Activated naive CD8-positive, alpha-beta T cell treated with anti-CD3 and anti-CD28 coated beads, Interleukin-2, amount 50 U/mL, for 24 hours (primary cell): Measurements from ENCODE around the gene D2HGDH.

ENCODE experiments used
- ATAC-seq: fragments of 150-1000 bp; cut with Tn5 transposase; one replicate; pipeline ENCODE4 v1.10.0; 2021
- DNase-seq: peaks from one replicate; pipeline ENCODE4 v3.0.0; 2021
- H3K27ac Mint-ChIP-seq: one replicate; pipeline ENCODE4 v1.8.0; 2021; ENCODE audit warnings: mild to moderate bottlenecking, mixed read lengths
- H3K27me3 Mint-ChIP-seq: one replicate; pipeline ENCODE4 v1.8.0; 2021; ENCODE audit warnings: mixed read lengths
- H3K36me3 Mint-ChIP-seq: one replicate; pipeline ENCODE4 v1.8.0; 2021; ENCODE audit warnings: low read depth, mixed read lengths
- H3K4me1 Mint-ChIP-seq: one replicate; pipeline ENCODE4 v1.8.0; 2021; ENCODE audit warnings: mixed read lengths
- H3K4me3 Mint-ChIP-seq: one replicate; pipeline ENCODE4 v1.8.0; 2021; ENCODE audit warnings: mild to moderate bottlenecking, moderate library complexity, mixed read lengths
- H3K9me3 Mint-ChIP-seq: one replicate; pipeline ENCODE4 v1.8.0; 2021; ENCODE audit warnings: mixed read lengths

D2HGDH gene

DNA sequence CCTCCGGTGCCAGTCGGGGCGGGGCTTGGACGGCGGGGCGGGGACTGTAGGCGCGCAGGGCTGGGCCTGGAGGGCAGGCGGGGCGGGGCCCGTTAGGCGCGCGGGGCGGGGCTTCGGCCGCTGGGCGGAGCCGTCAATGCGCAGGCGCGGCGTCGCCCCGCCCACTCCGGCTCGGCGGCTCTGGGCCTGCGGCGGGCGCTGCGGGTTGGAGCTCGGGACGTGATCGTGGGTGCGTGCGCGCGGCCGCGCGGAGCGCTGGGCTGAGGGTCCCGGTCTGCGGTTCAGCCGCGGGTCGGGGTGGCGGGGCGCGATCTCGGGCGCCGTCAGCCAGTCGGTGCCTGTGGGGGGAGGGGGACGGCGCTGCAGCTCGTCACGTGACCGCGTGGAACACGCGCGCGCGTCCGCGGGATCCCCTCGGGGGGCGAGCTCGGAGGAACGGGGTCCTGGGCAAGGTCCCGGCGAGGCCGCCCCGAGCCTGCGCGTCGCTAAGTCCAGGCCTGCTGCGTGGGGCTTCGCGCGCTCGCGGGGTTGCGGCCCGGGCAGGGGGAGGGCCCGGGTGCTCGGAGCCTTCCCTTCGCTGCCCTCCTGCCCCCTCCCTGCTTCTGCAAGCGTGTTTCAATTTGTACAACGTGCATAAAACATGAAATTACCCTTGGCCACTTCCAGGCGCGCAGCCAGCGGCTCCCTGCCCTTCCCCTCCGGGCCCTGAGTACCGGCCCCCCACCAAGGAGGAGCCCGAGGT lies at the start of gene D2HGDH:
D2HGDH (plus strand) TSS at position 164 of the 742 bp plus-strand sequence. CDS start 595 bp downstream, outside the sequence.
- Mint-ChIP-seq H3K36me3 (peaks cover 10% of the 10 kb centered on the region), H3K4me3 (peak within 1 kb of the TSS; percentile 82), H3K27me3 (no peaks in the 10 kb centered on the region), H3K4me1 (peaks cover 62% of the 10 kb centered on the region), H3K9me3 (no peaks in the 10 kb centered on the region), H3K27ac (peak within 1 kb of the TSS; percentile 59)
- ATAC-seq (peak; percentile 86), DNase-seq (peak; percentile 98)

DNA sequence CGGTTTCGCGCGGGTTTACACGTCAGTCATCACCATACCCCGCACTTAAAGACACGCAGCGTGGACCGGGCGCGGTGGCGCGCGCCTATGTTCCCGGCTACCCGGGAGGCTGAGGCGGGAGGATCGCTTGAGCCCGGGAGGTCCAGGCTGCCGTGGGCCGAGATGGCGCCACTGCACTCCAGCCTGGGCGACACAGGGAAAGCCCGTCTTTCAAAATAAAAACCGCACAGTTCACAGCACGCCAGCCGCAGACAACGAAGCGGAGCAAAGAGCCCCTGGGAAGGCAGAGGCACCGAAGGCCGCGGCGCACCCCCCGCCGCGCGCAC lies 48.1 kb upstream of the D2HGDH start:
- peaks cover 51% of the 10 kb centered on the region for H3K36me3 Mint-ChIP-seq
- DNase-seq, result no peak

DNA sequence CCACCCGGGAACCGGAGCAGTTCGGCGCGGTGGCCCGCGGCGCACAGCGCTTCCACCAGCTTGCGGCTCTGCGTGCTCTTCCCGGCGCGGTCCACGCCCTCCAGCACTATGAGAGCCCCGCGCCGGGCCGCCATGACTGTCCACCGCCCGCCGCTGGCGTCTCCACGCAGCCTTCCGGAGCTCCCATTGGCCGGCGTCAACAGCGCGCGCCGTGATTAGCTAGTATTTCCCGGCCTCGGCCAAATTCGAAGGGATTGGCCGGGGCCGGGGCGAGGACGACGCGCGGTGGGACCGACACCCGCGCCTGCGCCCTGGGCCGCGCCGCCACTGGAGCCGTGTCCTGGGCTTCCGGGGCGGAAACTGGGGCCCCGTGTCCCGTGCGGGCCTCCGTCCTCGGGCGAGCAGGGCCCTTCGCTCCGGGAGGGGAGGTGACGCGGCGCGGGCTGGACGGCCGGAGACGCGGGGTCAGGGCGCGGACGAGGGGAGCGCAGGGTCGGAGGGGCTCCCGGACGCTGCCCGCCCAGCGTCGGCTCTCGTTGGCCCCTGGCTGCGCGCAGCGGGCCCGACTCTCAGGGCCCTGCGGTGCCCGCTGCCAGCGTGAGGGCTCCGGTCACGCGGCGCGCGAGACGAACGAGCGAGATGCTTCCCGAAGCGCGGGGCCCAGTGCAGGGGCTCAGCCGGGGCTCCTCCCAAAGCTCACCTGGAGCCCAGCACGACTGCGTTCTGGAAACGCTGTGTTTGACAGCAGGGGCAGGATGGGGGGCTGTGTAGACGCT lies 47.6 kb upstream of the D2HGDH start, which contains the start of gene DTYMK:
DTYMK (minus strand) TSS at position 166 of the 776 bp plus-strand sequence; CDS start at position 134, 32 bp downstream.
- Mint-ChIP-seq H3K4me1 (peaks cover 39% of the 10 kb centered on the region), H3K36me3 (peaks cover 46% of the 10 kb centered on the region), H3K4me3 (peak within 1 kb of the TSS; percentile 97), H3K9me3 (no peaks in the 10 kb centered on the region), H3K27ac (peak within 1 kb of the TSS; percentile 95), H3K27me3 (no peaks in the 10 kb centered on the region)
- peak; percentile 97 for DNase-seq
- ATAC-seq, result peak; percentile 97

More for the DNA sequence above, 48.1 kb upstream of the D2HGDH start:
- H3K4me3 Mint-ChIP-seq, result peak overlapping the region; percentile 97
- peak overlapping the region; percentile 87 for H3K27ac Mint-ChIP-seq
- no peaks in the 10 kb centered on the region for H3K27me3 Mint-ChIP-seq
- peak; percentile 2 for ATAC-seq
- H3K4me1 Mint-ChIP-seq, result peaks cover 39% of the 10 kb centered on the region
- no peaks in the 10 kb centered on the region for H3K9me3 Mint-ChIP-seq

DNA sequence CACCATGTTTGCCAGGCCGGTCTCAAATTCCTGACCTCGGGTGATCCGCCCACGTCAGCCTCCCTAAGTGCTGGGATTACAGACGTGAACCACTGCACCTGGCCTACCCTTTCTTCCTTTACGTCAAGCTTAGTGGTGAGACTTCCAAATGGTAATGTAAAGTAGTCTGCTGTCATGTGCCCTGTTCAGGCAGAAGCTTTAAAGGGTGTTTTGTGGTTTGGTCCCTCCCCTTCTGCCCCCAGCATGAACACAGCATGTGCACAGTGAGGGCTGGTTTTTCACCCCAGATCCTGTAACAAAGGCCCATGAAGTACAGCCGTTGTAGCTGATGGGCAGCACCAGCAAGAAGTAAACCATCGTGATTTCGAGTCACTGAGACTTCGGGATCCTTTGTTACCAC lies 45.1 kb upstream of the D2HGDH start:
- Mint-ChIP-seq H3K27ac (peak overlapping the region; percentile 65), H3K4me3 (peak overlapping the region; percentile 61), H3K4me1 (peaks cover 36% of the 10 kb centered on the region), H3K36me3 (peaks cover 40% of the 10 kb centered on the region), H3K9me3 (no peaks in the 10 kb centered on the region), H3K27me3 (no peaks in the 10 kb centered on the region)
- no peak for ATAC-seq
- no peak for DNase-seq

DNA sequence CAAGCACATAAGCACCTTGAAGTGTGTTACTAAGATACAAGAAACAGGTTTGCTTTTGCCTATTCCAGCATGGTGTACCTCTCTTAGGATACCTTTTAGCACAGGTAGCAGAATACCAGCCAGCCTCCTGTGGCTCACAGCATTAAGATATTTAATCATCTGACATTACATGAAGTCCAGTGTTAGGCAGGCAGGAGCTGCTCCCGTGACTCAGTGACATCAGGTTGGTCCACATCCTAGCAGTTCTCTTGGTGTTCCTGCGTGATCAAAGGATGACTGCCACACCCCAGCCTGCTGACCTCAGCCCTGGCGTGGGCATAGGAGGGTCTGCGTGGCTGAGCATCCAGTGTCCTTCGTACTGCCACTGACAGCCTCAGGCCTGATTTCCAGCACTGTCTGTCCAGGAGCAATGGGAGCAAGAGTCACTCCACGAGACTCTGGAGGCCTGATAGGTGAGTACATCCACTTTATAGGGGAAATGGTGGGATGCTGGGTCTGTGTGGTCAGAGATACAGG lies 44.2 kb upstream of the D2HGDH start:
- no peaks in the 10 kb centered on the region for H3K27me3 Mint-ChIP-seq
- no peaks in the 10 kb centered on the region for H3K9me3 Mint-ChIP-seq
- ATAC-seq (no peak), DNase-seq (no peak)
- H3K36me3 Mint-ChIP-seq, result peaks cover 36% of the 10 kb centered on the region
- peaks cover 33% of the 10 kb centered on the region for H3K4me1 Mint-ChIP-seq
- peak overlapping the region; percentile 56 for H3K27ac Mint-ChIP-seq
- H3K4me3 Mint-ChIP-seq, result no peak overlapping the region

DNA sequence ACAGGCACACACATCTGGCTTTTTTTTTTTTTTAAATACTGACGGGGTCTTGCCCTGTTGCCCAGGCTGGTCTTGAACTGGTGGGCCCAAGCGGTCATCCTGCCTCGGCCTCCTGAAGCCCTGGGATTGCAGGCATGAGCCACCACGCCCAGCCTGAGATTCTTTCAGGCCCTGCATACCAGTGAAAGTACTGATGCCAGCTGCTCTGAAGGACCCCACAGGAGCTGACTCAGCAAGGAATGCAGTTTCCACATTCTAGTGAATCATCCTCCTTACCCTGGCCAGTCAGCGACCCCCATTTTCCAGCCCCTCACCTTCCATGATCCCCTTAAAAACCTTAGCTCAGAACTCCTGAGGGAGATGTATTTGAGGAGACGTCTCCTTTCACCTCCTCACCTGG lies 42.0 kb upstream of the D2HGDH start:
- DNase-seq (no peak), ATAC-seq (no peak)
- Mint-ChIP-seq H3K9me3 (no peaks in the 10 kb centered on the region), H3K4me1 (peaks cover 25% of the 10 kb centered on the region), H3K4me3 (no peak overlapping the region), H3K27ac (no peak overlapping the region), H3K36me3 (peaks cover 38% of the 10 kb centered on the region), H3K27me3 (no peaks in the 10 kb centered on the region)

DNA sequence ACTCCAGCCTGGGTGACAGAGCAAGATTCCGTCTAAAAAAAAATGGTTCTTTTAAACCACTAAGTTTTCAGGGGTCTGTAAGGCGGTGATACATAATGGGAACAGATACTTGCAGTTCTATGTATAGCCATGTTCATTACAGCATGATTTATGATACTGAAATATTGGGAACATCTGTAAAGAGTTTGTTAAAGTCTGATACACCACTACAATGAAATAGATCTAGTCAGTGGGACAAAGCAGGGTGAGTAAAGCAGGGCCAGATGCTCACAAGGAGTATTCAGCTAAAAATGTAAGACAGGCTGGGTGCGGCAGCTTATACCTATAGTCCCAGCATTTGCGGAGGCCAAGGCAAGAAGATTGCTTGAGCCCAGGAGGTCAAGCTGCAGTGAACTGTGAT lies 38.8 kb upstream of the D2HGDH start:
- Mint-ChIP-seq H3K27me3 (no peaks in the 10 kb centered on the region), H3K4me1 (peaks cover 12% of the 10 kb centered on the region), H3K36me3 (peaks cover 25% of the 10 kb centered on the region), H3K4me3 (no peak overlapping the region), H3K9me3 (no peaks in the 10 kb centered on the region), H3K27ac (no peak overlapping the region)
- DNase-seq, result no peak
- ATAC-seq, result no peak

DNA sequence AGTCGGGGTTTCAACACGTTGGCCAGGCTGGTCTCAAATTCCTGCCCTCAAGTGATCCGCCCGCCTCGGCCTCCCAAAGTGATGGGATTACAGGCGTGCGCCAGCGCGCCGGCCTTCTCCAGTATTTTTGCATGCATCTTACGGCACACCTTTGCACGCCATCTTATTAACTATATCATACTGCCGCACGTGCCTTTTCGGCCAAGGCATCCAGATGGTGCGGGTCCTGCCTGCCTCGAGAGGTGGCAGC lies 33.4 kb upstream of the D2HGDH start:
- DNase-seq, result no peak
- Mint-ChIP-seq H3K4me3 (peak overlapping the region; percentile 89), H3K36me3 (peaks cover 20% of the 10 kb centered on the region), H3K27ac (peak overlapping the region; percentile 93), H3K9me3 (no peaks in the 10 kb centered on the region), H3K4me1 (peaks cover 32% of the 10 kb centered on the region), H3K27me3 (no peaks in the 10 kb centered on the region)
- no peak for ATAC-seq

DNA sequence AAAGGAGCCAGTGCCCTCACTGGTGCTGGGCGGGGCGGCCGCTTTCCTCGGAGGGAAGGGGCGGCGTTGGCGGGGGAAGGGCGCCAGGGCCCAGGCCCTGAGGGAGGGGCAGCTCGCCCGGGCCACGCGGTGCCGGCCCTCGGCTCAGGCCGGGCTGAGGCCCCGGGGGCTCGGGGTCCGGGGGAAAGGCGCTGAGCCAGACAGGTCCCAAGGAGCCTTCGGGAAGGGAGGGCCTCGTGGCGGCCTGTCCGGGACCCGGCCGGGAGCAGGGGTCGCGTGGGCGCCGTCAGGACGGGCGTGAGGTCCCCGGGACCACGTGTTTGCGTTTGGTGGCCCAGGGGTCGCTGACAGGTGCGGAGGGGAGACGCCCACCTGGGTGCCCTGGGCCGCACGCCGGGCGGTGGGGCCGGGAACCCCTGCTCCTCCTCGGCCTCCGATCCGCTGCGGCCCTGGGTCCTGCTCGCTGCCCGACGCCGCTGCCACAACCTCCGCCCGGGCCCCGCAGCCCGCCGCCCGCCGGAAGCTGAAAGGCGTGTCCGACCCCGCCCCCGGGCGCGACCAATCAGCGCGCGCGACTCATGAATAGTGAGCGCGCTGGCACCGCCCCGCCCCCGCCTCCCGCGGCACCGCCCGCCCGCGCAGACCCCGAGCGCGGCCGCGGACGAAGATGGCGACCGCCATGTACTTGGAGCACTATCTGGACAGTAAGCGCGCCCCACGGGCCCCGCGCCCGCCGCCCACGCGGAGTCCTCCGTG lies 32.9 kb upstream of the D2HGDH start, which contains the start of gene ING5:
ING5 (plus strand) TSS at position 641 of the 756 bp plus-strand sequence; CDS start at position 668, 27 bp downstream.
- Mint-ChIP-seq H3K4me3 (peak within 1 kb of the TSS; percentile 89), H3K27me3 (no peaks in the 10 kb centered on the region), H3K4me1 (peaks cover 32% of the 10 kb centered on the region), H3K27ac (peak within 1 kb of the TSS; percentile 93), H3K9me3 (peaks cover under 1% of the 10 kb centered on the region), H3K36me3 (peaks cover 20% of the 10 kb centered on the region)
- ATAC-seq, result peak; percentile 67
- DNase-seq, result peak; percentile 99

DNA sequence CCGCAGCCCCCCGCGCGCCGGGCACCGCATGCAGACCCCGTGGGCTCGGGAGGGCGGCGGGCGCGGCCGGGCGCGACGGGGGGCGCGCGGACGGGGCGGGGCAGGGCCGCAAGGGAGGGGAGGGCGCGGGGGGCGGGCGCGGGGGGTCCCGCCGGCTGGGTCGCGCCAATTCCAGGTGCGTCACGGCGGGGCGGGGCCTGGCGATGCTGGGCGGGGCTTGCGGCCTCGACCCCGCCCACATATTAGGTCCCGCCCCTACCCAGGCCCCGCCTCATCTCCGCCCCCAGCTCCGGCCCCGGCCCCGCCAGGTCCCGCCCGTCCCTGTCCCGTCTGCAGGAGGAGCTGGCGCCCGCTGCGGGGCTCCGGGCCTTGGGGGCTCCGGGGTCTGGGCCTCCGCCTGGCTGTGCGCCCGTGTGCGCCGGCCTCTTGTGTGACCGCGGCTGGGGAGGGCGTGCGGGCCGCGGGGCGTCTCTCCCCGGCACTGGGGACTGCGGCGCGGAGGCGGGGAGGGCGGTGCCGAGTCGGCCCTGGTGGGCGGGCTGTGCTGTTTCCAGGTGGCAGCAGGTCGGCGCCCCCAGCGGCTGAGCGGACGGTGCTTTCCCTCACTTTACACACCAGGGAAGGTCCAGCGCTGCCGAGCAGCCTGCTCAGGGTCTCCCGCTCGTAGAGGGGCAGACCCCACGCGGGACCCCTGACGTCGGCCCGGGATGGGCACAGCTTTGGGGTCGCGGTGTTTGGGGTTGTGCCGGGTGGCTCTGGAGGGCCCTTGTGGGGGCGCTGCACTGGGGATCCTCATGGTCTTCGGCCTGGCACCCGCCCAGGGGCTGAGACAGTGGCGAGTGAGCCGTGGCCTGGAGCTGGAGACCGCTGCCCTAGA lies 32.0 kb upstream of the D2HGDH start:
- ATAC-seq, result peak; percentile 69

DNA sequence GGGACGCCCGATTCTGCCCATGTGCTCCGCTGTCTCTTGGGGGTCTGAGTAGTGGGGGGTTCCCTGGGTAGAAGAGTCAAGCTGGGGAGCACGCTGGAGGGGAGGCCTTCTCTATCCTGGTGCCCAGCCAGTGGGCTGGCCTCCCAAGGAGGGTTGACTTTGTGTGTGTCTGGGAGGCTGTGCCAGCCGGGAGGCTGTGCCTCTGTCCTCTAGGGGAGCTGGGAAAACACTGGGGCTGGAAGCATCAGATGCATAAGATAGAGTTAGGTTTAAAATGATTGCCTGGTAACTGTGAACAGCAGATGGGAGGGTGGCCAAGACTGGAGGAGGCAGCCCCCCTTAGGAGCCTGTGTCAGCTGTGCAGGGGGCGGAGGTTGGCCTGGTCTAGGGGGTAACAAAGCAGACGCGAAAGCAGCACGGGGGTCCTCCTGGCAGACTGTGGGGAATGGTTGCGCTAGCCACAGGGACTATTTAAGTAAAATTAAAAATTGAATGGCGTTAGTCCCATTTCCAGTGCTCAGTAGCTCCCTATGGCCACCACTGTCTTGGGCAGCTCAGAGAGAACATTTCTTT lies 31.3 kb upstream of the D2HGDH start:
- H3K4me3 Mint-ChIP-seq, result peak overlapping the region; percentile 88
- peaks cover 3% of the 10 kb centered on the region for H3K9me3 Mint-ChIP-seq
- DNase-seq, result no peak
- H3K36me3 Mint-ChIP-seq, result peaks cover 32% of the 10 kb centered on the region
- ATAC-seq, result no peak
- H3K4me1 Mint-ChIP-seq, result peaks cover 32% of the 10 kb centered on the region
- H3K27me3 Mint-ChIP-seq, result no peaks in the 10 kb centered on the region
- H3K27ac Mint-ChIP-seq, result peak overlapping the region; percentile 89

More for the DNA sequence above, 32.0 kb upstream of the D2HGDH start:
- Mint-ChIP-seq H3K9me3 (peaks cover 3% of the 10 kb centered on the region), H3K27me3 (no peaks in the 10 kb centered on the region), H3K4me1 (peaks cover 32% of the 10 kb centered on the region), H3K36me3 (peaks cover 28% of the 10 kb centered on the region), H3K4me3 (peak overlapping the region; percentile 89), H3K27ac (peak overlapping the region; percentile 89)
- peak; percentile 91 for DNase-seq

DNA sequence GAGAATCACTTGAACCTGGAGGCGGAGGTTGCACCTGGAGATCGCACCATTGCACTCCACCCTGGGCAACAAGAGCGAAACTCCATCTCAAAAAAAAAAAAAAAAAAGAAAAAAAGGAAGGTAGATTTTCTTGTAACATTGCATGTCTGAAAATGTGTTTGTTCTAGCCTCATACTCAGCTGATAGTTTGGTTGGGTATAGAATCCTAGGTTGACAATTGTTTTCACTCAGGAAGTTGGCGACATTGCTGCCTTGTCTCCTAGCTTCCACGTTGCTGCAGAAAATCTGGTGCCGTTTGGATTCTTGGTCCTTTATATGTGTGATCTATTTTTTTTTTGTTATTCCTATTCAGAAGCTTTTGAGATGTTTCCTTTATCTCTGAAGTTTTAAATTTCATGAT lies 27.9 kb upstream of the D2HGDH start:
- H3K4me3 Mint-ChIP-seq, result no peak overlapping the region
- peaks cover 48% of the 10 kb centered on the region for H3K36me3 Mint-ChIP-seq
- peaks cover 3% of the 10 kb centered on the region for H3K9me3 Mint-ChIP-seq
- no peak for DNase-seq
- no peaks in the 10 kb centered on the region for H3K27me3 Mint-ChIP-seq
- ATAC-seq, result no peak
- H3K4me1 Mint-ChIP-seq, result peaks cover 18% of the 10 kb centered on the region
- no peak overlapping the region for H3K27ac Mint-ChIP-seq

DNA sequence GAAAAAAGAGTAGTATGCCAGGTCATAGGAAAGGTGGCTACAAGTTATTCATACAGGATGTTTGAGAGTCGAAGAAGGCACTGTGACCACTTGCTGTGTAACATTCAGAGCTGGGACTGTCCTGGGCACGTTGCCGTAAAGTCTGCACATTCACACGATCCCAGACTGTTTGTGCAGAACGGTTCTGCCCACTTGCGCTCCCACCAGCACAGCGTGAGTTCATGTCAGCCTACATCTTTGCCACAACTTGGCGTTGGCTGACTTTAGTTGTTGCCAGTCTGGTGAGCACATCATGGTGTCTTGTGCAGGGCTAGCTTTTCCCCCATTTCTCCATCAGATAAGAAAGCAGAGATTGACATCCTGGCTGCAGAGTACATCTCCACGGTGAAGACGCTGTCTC lies 25.6 kb upstream of the D2HGDH start:
- Mint-ChIP-seq H3K36me3 (peaks cover 59% of the 10 kb centered on the region), H3K27ac (no peak overlapping the region), H3K9me3 (peaks cover 3% of the 10 kb centered on the region), H3K4me1 (peaks cover 7% of the 10 kb centered on the region), H3K27me3 (no peaks in the 10 kb centered on the region), H3K4me3 (no peak overlapping the region)
- no peak for DNase-seq
- ATAC-seq, result no peak
